C4-2B (cell line): ENCODE results near the gene PMM1.

ENCODE experiments used
- H3K27ac ChIP-seq: fragments of 450-650 bp; 2 replicates; pipeline ENCODE4 v1.5.1; 2017
- ZFX ChIP-seq: fragments of 450-650 bp; IDR thresholded peaks from 2 replicates; pipeline ENCODE4 v1.6.1; 2017
- TF ChIP-seq, protein P1 (sequence below): fragments of 450-650 bp; conservative IDR thresholded peaks from 2 replicates; pipeline ENCODE4 v1.5.1; 2017; ENCODE audit warnings: mild to moderate bottlenecking

The PMM1 gene

DNA sequence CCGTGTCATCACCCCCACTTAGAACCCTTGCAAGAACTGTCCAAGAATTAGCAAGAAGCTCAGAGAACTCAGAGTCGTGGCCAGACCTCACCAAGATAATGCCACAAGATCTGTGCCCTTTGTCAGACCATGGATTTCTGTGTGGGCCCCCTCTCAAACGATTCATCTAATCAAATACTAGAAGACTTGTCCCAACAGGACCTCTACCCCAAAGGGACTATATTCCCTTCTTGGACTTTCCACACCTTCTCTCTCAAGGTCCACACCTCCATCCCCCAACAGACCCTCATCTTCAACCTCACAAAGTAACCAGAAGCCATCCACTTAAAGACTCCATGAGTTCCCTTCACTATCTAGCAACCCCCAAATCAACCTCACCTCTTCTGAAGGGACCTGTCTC is 48.2 kb downstream of the PMM1 start:
- H3K27ac ChIP-seq: no peak overlapping the region
- no peak for TF ChIP-seq ZFX
- TF ChIP-seq, protein P1, sequence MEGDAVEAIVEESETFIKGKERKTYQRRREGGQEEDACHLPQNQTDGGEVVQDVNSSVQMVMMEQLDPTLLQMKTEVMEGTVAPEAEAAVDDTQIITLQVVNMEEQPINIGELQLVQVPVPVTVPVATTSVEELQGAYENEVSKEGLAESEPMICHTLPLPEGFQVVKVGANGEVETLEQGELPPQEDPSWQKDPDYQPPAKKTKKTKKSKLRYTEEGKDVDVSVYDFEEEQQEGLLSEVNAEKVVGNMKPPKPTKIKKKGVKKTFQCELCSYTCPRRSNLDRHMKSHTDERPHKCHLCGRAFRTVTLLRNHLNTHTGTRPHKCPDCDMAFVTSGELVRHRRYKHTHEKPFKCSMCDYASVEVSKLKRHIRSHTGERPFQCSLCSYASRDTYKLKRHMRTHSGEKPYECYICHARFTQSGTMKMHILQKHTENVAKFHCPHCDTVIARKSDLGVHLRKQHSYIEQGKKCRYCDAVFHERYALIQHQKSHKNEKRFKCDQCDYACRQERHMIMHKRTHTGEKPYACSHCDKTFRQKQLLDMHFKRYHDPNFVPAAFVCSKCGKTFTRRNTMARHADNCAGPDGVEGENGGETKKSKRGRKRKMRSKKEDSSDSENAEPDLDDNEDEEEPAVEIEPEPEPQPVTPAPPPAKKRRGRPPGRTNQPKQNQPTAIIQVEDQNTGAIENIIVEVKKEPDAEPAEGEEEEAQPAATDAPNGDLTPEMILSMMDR: no peak

DNA sequence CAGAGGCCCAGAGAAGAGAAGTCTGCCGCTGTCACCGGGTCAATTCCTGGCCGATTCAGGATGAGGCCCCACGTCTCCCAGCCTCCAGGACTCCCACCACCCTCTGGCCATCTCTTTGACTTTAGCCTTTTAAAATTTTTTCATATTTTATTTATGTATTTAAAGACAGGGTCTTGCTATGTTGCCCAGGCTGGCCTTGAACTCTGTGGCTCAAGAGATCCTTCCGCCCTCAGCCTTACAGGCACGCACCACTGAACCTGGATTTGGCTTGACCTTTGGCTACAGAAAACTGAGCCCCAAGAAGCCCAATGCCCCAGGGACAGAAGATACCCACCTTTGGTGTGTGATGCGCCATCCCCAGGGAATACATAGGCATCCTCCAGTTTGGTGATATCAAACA is 49.3 kb downstream of the PMM1 start:
- H3K27ac ChIP-seq: no peak overlapping the region

DNA sequence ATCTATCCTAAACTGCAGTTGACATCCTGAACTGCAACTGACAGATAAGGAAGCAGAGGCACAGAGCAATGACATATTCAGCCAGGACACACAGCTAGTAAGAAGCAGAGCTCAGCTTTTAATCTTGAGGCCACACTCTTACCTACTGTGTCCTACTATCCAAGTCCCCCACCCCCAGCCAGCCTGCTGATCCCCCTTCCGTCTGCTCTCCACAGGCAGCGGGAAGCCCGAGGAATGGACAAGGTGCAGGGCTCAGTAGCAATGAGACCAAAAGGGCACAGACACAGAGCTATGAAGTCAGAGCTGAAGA is 49.7 kb downstream of the PMM1 start:
- no peak overlapping the region for H3K27ac ChIP-seq
- TF ChIP-seq, protein P1: no peak
- no peak for TF ChIP-seq ZFX

More for the DNA sequence above, 49.3 kb downstream of the PMM1 start:
- TF ChIP-seq, protein P1: no peak
- no peak for TF ChIP-seq ZFX

DNA sequence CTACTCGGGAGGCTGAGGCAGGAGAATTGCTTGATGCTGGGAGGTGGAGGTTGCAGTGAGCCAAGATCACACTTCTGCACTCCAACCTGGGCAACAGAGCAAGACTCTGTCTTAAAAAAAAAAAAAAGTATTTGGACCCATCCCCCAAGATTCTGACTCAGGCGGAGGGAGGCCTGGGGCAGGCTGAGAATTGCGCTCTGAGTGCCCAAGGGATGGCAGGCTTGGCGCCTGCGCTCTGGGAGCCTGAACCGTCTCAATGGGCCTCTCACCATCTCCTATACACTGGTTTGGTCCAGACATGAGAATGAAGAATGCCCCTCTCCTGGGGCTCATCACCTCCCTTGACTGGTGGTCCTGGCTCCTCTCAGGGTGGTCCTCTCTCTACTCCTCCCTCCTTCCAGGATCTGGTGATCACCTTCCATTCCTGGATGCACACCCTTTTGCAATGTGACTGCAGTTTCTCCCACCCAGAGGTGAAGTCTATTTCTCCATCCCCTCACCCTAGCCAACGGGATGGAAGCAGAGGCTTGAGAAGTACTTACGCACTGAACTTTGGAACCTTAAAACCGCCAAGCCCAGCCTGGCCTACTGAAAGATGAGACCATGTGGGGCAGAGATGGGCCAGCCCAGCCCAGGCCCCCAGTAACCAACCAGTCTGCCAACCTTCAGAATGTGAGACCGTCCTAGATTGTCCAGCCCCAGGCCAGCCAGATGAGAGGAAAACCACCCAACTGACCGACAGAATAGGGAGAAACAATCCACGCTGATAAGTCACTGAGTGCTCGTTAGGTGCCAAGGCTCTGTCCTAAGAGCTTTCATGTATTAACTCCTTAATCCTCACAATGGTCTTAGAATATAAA is 50.3 kb downstream of the PMM1 start:
- no peak overlapping the region for H3K27ac ChIP-seq
- TF ChIP-seq, protein P1: no peak
- TF ChIP-seq ZFX: no peak

DNA sequence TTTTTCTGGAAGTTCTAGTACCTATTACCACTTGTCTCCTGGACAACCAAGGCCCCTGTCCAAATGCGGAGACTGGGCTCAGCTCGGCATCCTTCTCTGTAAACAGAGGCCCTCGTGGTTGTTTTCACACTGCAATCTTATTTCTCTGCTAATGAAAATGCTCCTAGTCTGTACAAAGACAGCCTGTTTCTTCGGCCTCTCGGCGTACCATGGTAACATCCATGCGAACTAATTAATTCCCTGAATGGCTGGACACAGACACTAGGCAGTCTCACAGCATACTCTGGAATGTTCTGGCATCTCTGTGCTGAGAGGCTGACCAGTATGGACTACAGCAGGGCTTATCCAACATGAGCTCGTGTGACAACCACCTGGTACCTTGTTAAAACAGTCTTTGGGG is 51.1 kb downstream of the PMM1 start:
- H3K27ac ChIP-seq: no peak overlapping the region
- TF ChIP-seq ZFX: no peak
- TF ChIP-seq, protein P1: no peak

DNA sequence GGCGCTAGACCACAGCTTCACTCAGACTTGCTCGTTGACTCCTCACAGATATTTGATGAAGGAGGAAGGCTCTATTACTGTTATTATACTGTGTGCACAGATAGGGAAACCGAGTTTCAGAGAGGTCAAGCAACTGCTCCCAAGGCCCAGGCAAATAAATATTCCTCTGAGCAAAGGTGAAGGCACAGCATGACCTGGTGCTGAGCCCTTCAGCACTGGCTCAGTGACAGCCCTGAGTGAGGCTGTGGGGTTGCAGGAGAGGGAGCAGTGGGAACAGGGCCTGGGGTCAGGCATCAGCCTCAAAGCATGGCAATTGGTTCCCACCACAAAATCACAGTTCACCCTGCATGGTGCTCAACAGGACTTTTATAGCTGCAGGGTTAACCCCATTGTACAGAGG is 52.4 kb downstream of the PMM1 start:
- no peak for TF ChIP-seq ZFX
- TF ChIP-seq, protein P1: no peak
- no peak overlapping the region for H3K27ac ChIP-seq

DNA sequence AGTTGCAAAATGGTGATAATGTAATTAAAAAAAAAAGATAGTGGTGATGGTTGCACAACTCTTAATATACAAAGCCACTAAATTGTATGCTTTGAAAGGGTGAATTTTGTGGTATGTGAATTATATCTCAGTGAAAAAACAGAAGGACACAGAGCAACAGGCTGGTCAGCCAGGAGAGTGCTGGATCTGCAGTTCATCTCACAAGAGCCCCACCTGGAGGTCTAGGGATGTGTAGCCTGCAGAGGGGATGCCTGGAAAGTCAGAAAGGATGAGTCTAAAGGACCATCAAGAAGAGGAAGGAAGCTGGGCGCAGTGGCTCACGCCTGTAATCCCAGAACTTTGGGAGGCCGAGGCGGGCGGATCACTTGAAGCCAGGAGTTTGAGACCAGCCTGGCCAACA is 54.4 kb downstream of the PMM1 start:
- no peak overlapping the region for H3K27ac ChIP-seq
- no peak for TF ChIP-seq ZFX
- TF ChIP-seq, protein P1: peak; percentile 37
